HUES48 (cell line): ENCODE results near the gene MYH14.

Experiments used
- H3K27ac ChIP-seq: one replicate; pipeline ENCODE4 v1.7.0; 2013; ENCODE audit warnings: low read depth, low read length, inconsistent platforms
- H3K27me3 ChIP-seq: 2 replicates; pipeline ENCODE4 v1.6.1; 2013; ENCODE audit warnings: mild to moderate bottlenecking, low read length; ENCODE audit not compliant: control insufficient read depth, insufficient read depth
- H3K36me3 ChIP-seq: 2 replicates; pipeline ENCODE4 v1.6.1; 2013; ENCODE audit warnings: low read length; ENCODE audit not compliant: control insufficient read depth, insufficient read depth
- H3K4me1 ChIP-seq: 2 replicates; pipeline ENCODE4 v1.6.1; 2013; ENCODE audit warnings: mild to moderate bottlenecking, low read length; ENCODE audit not compliant: control insufficient read depth, insufficient read depth
- H3K4me3 ChIP-seq: 2 replicates; pipeline ENCODE4 v1.5.1; 2013; ENCODE audit warnings: mild to moderate bottlenecking, low read depth, low read length
- H3K9ac ChIP-seq: 2 replicates; pipeline ENCODE4 v1.6.1; 2013; ENCODE audit warnings: mild to moderate bottlenecking, low read depth, low read length, moderate library complexity
- H3K9me3 ChIP-seq: 2 replicates; pipeline ENCODE4 v1.6.1; 2013; ENCODE audit warnings: low read length; ENCODE audit not compliant: control insufficient read depth, insufficient read depth

The MYH14 gene

DNA sequence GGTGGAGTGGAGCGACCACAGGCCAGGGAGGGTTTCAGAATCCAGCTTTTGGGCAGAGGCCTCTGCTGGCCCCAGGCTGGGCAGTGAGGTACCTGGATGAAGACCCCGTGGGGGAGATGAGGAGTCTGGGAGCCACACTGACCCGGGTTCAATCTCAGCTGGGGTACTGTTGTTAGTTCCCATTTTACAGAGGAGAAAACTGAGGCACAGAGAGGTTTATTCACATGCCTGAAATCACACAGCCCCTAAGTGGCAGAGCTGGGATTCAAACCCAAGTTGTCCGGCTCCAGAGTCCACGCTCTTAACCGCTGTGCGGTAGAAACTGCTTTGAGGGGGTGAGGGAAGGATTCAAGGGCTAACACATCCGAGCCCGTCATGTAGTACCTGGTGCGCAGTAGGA, 45.0 kb downstream of the MYH14 start:
- no peaks in the 10 kb centered on the region for H3K27me3 ChIP-seq
- H3K36me3 ChIP-seq: peaks cover 13% of the 10 kb centered on the region
- no peak overlapping the region for H3K27ac ChIP-seq
- H3K4me3 ChIP-seq: no peak overlapping the region
- H3K4me1 ChIP-seq: peaks cover 7% of the 10 kb centered on the region
- peaks cover 10% of the 10 kb centered on the region for H3K9me3 ChIP-seq
- no peak overlapping the region for H3K9ac ChIP-seq

DNA sequence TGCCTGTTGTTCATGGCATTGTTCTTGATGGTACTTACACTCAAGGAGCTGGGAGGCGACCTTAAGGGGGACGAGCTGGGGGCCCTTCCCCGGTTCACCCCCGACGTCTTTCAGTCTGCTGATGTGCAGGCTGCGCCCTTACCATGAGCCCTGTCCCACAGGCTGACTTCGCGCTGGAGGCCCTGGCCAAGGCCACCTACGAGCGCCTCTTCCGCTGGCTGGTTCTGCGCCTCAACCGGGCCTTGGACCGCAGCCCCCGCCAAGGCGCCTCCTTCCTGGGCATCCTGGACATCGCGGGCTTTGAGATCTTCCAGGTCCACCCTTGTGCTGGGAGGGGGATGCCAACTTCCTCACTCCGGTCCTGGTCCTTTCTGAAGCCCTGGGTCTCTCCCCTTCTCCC, 45.4 kb downstream of the MYH14 start:
- peaks cover 12% of the 10 kb centered on the region for H3K9me3 ChIP-seq

DNA sequence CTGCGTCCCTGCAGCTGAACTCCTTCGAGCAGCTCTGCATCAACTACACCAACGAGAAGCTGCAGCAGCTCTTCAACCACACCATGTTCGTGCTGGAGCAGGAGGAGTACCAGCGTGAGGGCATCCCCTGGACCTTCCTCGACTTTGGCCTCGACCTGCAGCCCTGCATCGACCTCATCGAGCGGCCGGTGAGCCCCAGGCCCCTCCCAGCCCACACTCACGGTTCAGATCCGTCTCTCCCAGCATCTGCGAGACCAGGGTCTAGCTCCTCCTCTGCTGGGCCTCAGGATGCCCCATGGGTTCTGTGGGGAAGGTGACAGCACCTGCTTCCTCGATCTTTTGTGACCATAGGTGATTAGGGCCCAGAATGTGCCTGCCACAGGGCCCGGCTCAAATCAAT, 46.2 kb downstream of the MYH14 start:
- no peak overlapping the region for H3K27ac ChIP-seq
- H3K9me3 ChIP-seq: peaks cover 12% of the 10 kb centered on the region
- H3K36me3 ChIP-seq: peaks cover 16% of the 10 kb centered on the region
- H3K27me3 ChIP-seq: no peaks in the 10 kb centered on the region
- peaks cover 4% of the 10 kb centered on the region for H3K4me1 ChIP-seq
- H3K9ac ChIP-seq: no peak overlapping the region
- no peak overlapping the region for H3K4me3 ChIP-seq

More for the DNA sequence above, 45.4 kb downstream of the MYH14 start:
- Histone ChIP-seq H3K36me3 (peaks cover 16% of the 10 kb centered on the region), H3K4me3 (no peak overlapping the region), H3K9ac (no peak overlapping the region), H3K27me3 (no peaks in the 10 kb centered on the region), H3K27ac (no peak overlapping the region), H3K4me1 (peaks cover 4% of the 10 kb centered on the region)

DNA sequence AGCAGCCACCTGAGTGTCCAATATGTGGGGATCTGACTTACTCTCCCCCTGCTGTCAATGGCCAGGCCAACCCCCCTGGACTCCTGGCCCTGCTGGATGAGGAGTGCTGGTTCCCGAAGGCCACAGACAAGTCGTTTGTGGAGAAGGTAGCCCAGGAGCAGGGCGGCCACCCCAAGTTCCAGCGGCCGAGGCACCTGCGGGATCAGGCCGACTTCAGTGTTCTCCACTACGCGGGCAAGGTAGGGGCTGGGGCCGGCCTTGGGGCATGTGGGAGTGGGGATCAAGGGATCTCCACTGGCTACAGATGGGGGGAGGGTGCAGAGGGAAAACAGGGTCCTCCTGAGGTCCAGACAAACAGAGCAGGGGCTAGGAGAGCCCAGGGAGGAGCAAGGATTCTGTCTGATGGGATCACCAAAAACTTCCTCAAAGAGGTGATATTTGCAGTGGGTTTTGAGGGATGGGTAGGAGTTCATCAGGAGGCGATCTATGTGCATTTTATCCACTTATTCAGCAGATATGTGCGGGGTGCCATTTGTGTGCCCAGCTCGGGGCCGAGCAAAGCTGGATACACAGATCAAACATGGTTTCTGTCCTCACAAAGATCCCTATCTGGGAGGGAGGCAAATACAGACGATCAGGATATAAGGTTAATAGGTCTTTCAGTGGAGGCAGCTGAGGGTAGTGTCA, 47.2 kb downstream of the MYH14 start:
- H3K36me3 ChIP-seq: peaks cover 16% of the 10 kb centered on the region
- H3K9me3 ChIP-seq: peaks cover 12% of the 10 kb centered on the region
- no peak overlapping the region for H3K27ac ChIP-seq
- no peak overlapping the region for H3K9ac ChIP-seq
- peaks cover under 1% of the 10 kb centered on the region for H3K4me1 ChIP-seq
- H3K4me3 ChIP-seq: no peak overlapping the region
- no peaks in the 10 kb centered on the region for H3K27me3 ChIP-seq

- H3K4me1 ChIP-seq: no peaks in the 10 kb centered on the region
- no peaks in the 10 kb centered on the region for H3K27me3 ChIP-seq
- peaks cover 15% of the 10 kb centered on the region for H3K9me3 ChIP-seq
- no peak overlapping the region for H3K27ac ChIP-seq
- H3K4me3 ChIP-seq: no peak overlapping the region
- no peak overlapping the region for H3K9ac ChIP-seq
- H3K36me3 ChIP-seq: peaks cover 22% of the 10 kb centered on the region
Observed at GRCh38 chr19:50252111-50252886, 48.9 kb downstream of the MYH14 start.

GRCh38 chr19:50252887-50253268, 49.5 kb downstream of the MYH14 start:
- Histone ChIP-seq H3K27ac (no peak overlapping the region), H3K9me3 (peaks cover 15% of the 10 kb centered on the region), H3K36me3 (peaks cover 27% of the 10 kb centered on the region), H3K4me3 (no peak overlapping the region), H3K9ac (no peak overlapping the region), H3K27me3 (no peaks in the 10 kb centered on the region), H3K4me1 (no peaks in the 10 kb centered on the region)

- peaks cover 15% of the 10 kb centered on the region for H3K9me3 ChIP-seq
- no peak overlapping the region for H3K27ac ChIP-seq
- H3K4me1 ChIP-seq: no peaks in the 10 kb centered on the region
- H3K27me3 ChIP-seq: no peaks in the 10 kb centered on the region
- no peak overlapping the region for H3K4me3 ChIP-seq
- no peak overlapping the region for H3K9ac ChIP-seq
- H3K36me3 ChIP-seq: peaks cover 24% of the 10 kb centered on the region
Observed at GRCh38 chr19:50255115-50255514, 51.7 kb downstream of the MYH14 start.

DNA sequence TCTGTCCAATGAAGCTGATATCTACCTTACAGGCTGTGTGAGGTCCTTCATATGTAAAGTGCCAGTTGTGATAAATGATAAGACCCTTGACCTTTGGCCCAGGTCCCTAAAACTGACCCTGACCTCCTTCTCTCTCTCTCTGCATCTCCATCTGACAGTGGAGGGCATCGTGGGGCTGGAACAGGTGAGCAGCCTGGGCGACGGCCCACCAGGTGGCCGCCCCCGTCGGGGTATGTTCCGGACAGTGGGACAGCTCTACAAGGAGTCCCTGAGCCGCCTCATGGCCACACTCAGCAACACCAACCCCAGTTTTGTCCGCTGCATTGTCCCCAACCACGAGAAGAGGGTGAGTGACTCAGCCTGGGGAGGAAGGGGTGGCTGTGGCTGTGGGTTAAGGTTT, 53.7 kb downstream of the MYH14 start:
- H3K36me3 ChIP-seq: peaks cover 24% of the 10 kb centered on the region
- no peak overlapping the region for H3K4me3 ChIP-seq
- no peak overlapping the region for H3K27ac ChIP-seq
- H3K9me3 ChIP-seq: peaks cover 15% of the 10 kb centered on the region
- no peaks in the 10 kb centered on the region for H3K4me1 ChIP-seq
- no peak overlapping the region for H3K9ac ChIP-seq
- H3K27me3 ChIP-seq: no peaks in the 10 kb centered on the region

DNA sequence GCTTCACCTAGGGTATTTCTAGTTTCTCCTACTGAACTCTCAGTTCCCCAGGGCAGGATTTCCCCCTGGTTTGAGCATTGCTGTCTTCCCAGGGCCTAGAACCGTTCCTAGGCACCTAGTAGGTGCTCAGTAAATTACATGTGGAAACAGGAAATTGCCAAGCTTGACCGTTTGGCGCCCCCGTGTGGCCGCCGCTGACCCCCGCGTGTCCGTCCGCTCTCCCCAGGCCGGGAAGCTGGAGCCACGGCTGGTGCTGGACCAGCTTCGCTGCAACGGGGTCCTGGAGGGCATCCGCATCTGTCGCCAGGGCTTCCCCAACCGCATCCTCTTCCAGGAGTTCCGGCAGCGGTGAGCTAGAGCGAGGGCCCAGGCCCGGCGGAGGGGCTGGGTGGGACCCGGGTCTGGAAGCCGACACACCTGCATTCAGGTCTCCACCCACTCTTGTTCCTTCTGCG, 55.5 kb downstream of the MYH14 start:
- H3K27me3 ChIP-seq: no peaks in the 10 kb centered on the region
- peaks cover 17% of the 10 kb centered on the region for H3K36me3 ChIP-seq
- H3K4me1 ChIP-seq: no peaks in the 10 kb centered on the region
- H3K27ac ChIP-seq: no peak overlapping the region
- no peak overlapping the region for H3K4me3 ChIP-seq
- no peak overlapping the region for H3K9ac ChIP-seq
- H3K9me3 ChIP-seq: 0 out of 2 replicates have a peak, but pooled peaks cover 3% of the 10 kb centered on the region

GRCh38 chr19:50261446-50261970, 58.1 kb downstream of the MYH14 start:
- Histone ChIP-seq H3K9me3 (0 out of 2 replicates have a peak, but pooled peaks cover 3% of the 10 kb centered on the region), H3K4me1 (peaks cover under 1% of the 10 kb centered on the region; the same call in 1 of the 2 replicates), H3K36me3 (peaks cover 17% of the 10 kb centered on the region), H3K9ac (no peak overlapping the region), H3K4me3 (no peak overlapping the region), H3K27me3 (no peaks in the 10 kb centered on the region), H3K27ac (no peak overlapping the region)

GRCh38 chr19:50263176-50263575, 59.8 kb downstream of the MYH14 start:
- H3K27ac ChIP-seq: no peak overlapping the region
- H3K4me3 ChIP-seq: no peak overlapping the region
- no peaks in the 10 kb centered on the region for H3K27me3 ChIP-seq
- peaks cover 3% of the 10 kb centered on the region; the same call in 1 of the 2 replicates for H3K4me1 ChIP-seq
- no peaks in the 10 kb centered on the region for H3K9me3 ChIP-seq
- H3K9ac ChIP-seq: no peak overlapping the region
- H3K36me3 ChIP-seq: peaks cover 5% of the 10 kb centered on the region
